ENCODE results near the gene EFCAB8. TPM values are rescaled to one million over a fixed set of nuclear protein-coding genes. Genes with fewer than 3 reads are reported as not detected.

EFCAB8 gene
- total and polyA plus RNA-seq, 7 donors: 0.03 to 0.08 (median 0.04) TPM; not detected in 4

GRCh38 chr20:32819992-32820697, 38.6 kb upstream of the EFCAB8 start:
- Histone ChIP-seq H3K27me3 (ENCODE audit: insufficient read depth in 3 of 3, low read length in 2 of 3) (no peaks in the 10 kb centered on the region), H3K36me3 (ENCODE audit: insufficient read depth in 1 of 2, low read depth in 1 of 2) (no peaks in the 10 kb centered on the region), H3K27ac (peak overlapping the region; percentile 90), H3K9me3 (no peaks in the 10 kb centered on the region), H3K4me3 (peak overlapping the region; percentile 82), H3K4me1 (peaks cover 45% of the 10 kb centered on the region)
- DNase-seq (peak; percentile 78 to 89), ATAC-seq (peak; percentile 87 to 91 (median 89))
- WGBS, 3 donors: 0 to 1% (median 1%) methylated on average over 36 to 58 of the region's 58 CpGs
- TF ChIP-seq CTCF (IDR thresholded peaks at IDR 0.05): no peak
- intact Hi-C loops (cut with DNase I): no loop called here

- peak in 2 of 4 donors; percentile 5 to 11 for ATAC-seq
- no peaks in the 10 kb centered on the region for H3K27me3 ChIP-seq (ENCODE audit: insufficient read depth in 3 of 3, low read length in 2 of 3)
- TF ChIP-seq CTCF (IDR thresholded peaks at IDR 0.05): no peak
- no peaks in the 10 kb centered on the region for H3K9me3 ChIP-seq
- H3K4me1 ChIP-seq: peaks cover 45% of the 10 kb centered on the region
- H3K4me3 ChIP-seq: peak overlapping the region; percentile 82
- H3K36me3 ChIP-seq (ENCODE audit: insufficient read depth in 1 of 2, low read depth in 1 of 2): peaks cover 0 to 5% of the 10 kb centered on the region in 2 donors
- intact Hi-C loops (cut with DNase I): no loop called here
- 70 to 72% (median 71%) methylated on average over 25 of the region's 25 CpGs for WGBS, 3 donors
- no peak for DNase-seq
- peak overlapping the region; percentile 90 for H3K27ac ChIP-seq
These were observed 37.9 kb upstream of the EFCAB8 start for GRCh38 chr20:32820698-32821377.

- 58 to 73% (median 58%) methylated on average over 5 of the region's 5 CpGs for WGBS, 3 donors
- ATAC-seq (no peak), DNase-seq (no peak)
- Histone ChIP-seq H3K9me3 (no peaks in the 10 kb centered on the region), H3K36me3 (ENCODE audit: insufficient read depth in 1 of 2, low read depth in 1 of 2) (peaks cover 0 to 19% of the 10 kb centered on the region in 2 donors), H3K4me1 (peaks cover 45% of the 10 kb centered on the region), H3K4me3 (no peak overlapping the region), H3K27ac (peak overlapping the region; percentile 46), H3K27me3 (ENCODE audit: insufficient read depth in 3 of 3, low read length in 2 of 3) (no peaks in the 10 kb centered on the region)
- intact Hi-C loops (cut with DNase I): no loop called here
- TF ChIP-seq CTCF (IDR thresholded peaks at IDR 0.05): no peak
These were observed 36.5 kb upstream of the EFCAB8 start for GRCh38 chr20:32822225-32822624.

GRCh38 chr20:32823078-32823477, 35.6 kb upstream of the EFCAB8 start:
- no peak overlapping the region for H3K4me3 ChIP-seq
- no peak for DNase-seq
- peak in 2 of 4 donors; percentile 36 to 41 for ATAC-seq
- no peaks in the 10 kb centered on the region for H3K9me3 ChIP-seq
- TF ChIP-seq CTCF (IDR thresholded peaks at IDR 0.05): peak; percentile 4
- 83 to 88% (median 87%) methylated on average over 3 of the region's 3 CpGs for WGBS, 3 donors
- intact Hi-C loops (cut with DNase I): no loop called here
- no peaks in the 10 kb centered on the region for H3K27me3 ChIP-seq (ENCODE audit: insufficient read depth in 3 of 3, low read length in 2 of 3)
- H3K4me1 ChIP-seq: peaks cover 47% of the 10 kb centered on the region
- peak overlapping the region; percentile 46 for H3K27ac ChIP-seq
- peaks cover 0 to 28% of the 10 kb centered on the region in 2 donors for H3K36me3 ChIP-seq (ENCODE audit: insufficient read depth in 1 of 2, low read depth in 1 of 2)
